PFSK-1 (cell line): ENCODE data around the gene TMEM54.

Source experiments
- POLR2AphosphoS5 ChIP-seq: IDR thresholded peaks from 2 replicates; pipeline ENCODE4 v1.6.1; 2012; ENCODE audit warnings: low read depth, mild to moderate bottlenecking, control low read depth, low read length, moderate library complexity
- SIN3A ChIP-seq: IDR thresholded peaks from 2 replicates; pipeline ENCODE4 v1.6.1; 2012; ENCODE audit warnings: mild to moderate bottlenecking, low read length, moderate library complexity, borderline replicate concordance; ENCODE audit not compliant: insufficient read depth
- TAF1 ChIP-seq: IDR thresholded peaks from 2 replicates; pipeline ENCODE4 v1.6.1; 2012; ENCODE audit warnings: low read length, control low read depth, borderline replicate concordance; ENCODE audit not compliant: insufficient read depth
- TF ChIP-seq, protein P1 (sequence below), 2 experiments: IDR thresholded peaks; 2 replicates each; pipeline versions ENCODE4 v1.6.1 to v1.8.0; 2011 to 2012; ENCODE audit warnings: low read depth in 2 of 2, low read length in 2 of 2, control low read depth in 1 of 2, inconsistent platforms in 1 of 2, mild to moderate bottlenecking in 1 of 2, moderate library complexity in 1 of 2; ENCODE audit not compliant: insufficient read depth in 1 of 2

DNA sequence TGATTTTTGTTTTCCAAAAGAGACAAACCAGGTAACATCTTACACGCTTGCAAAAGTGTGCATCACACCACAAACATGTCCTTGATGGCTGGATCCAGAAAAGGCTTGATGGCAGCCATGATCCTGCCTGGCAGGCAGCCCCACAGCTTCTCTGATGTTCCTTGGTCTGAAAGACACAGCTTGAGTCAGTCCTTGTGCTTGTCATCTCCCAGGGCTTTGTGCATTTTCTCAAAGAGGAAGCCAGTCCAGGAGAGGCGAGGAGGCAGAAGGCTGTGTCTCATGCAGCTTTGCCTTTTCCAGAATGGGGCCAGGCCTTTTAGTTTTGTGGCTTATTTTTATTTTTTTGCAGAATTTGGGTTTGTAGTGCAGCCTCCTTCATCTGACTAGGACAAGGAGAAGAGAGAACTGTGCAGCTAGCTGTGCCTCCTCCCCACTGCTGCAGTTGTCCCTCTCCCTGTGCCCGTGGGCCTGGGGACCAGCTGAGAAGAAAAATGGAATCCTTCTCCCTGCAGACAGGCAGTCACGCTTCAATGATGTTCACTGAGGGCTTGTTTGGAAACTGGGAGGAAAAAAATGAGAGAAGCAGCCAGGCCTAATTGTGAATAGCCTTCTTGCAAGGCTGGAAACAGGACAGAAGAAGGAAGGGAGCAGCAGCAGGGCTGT lies 37.8 kb downstream of the TMEM54 start:
- TF ChIP-seq POLR2AphosphoS5 (no peak), TAF1 (no peak), SIN3A (no peak)
- TF ChIP-seq, protein P1, sequence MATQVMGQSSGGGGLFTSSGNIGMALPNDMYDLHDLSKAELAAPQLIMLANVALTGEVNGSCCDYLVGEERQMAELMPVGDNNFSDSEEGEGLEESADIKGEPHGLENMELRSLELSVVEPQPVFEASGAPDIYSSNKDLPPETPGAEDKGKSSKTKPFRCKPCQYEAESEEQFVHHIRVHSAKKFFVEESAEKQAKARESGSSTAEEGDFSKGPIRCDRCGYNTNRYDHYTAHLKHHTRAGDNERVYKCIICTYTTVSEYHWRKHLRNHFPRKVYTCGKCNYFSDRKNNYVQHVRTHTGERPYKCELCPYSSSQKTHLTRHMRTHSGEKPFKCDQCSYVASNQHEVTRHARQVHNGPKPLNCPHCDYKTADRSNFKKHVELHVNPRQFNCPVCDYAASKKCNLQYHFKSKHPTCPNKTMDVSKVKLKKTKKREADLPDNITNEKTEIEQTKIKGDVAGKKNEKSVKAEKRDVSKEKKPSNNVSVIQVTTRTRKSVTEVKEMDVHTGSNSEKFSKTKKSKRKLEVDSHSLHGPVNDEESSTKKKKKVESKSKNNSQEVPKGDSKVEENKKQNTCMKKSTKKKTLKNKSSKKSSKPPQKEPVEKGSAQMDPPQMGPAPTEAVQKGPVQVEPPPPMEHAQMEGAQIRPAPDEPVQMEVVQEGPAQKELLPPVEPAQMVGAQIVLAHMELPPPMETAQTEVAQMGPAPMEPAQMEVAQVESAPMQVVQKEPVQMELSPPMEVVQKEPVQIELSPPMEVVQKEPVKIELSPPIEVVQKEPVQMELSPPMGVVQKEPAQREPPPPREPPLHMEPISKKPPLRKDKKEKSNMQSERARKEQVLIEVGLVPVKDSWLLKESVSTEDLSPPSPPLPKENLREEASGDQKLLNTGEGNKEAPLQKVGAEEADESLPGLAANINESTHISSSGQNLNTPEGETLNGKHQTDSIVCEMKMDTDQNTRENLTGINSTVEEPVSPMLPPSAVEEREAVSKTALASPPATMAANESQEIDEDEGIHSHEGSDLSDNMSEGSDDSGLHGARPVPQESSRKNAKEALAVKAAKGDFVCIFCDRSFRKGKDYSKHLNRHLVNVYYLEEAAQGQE (IDR thresholded peaks at IDR 0.05; ENCODE audit: insufficient read depth in 1 of 2, low read depth in 2 of 2, low read length in 2 of 2), result no peak
